Dendritic cell treated with granulocyte-macrophage colony-stimulating factor and Interleukin-4, amounts not matched to agents 40 ng/mL and 50 ng/mL, for 4 days (primary cell): ENCODE measurements around the gene SYPL1.
A peak's percentile ranks its signal among the peaks of the same experiment; 100 is the strongest.
"Not testable (repeated sequence)": the region's sequence is repeated elsewhere in the genome, so short reads cannot be mapped to it uniquely, and the experiment has no call there.

Experiments used
- H3K27ac Mint-ChIP-seq: one replicate; pipeline ENCODE4 v1.8.0; 2022; ENCODE audit warnings: mild to moderate bottlenecking, mixed read lengths
- H3K27me3 Mint-ChIP-seq: one replicate; pipeline ENCODE4 v1.8.0; 2022; ENCODE audit warnings: mild to moderate bottlenecking, mixed read lengths
- H3K36me3 Mint-ChIP-seq: one replicate; pipeline ENCODE4 v1.8.0; 2022; ENCODE audit warnings: low read depth, mixed read lengths
- H3K4me1 Mint-ChIP-seq: one replicate; pipeline ENCODE4 v1.8.0; 2022; ENCODE audit warnings: low read depth, mixed read lengths
- H3K4me3 Mint-ChIP-seq: one replicate; pipeline ENCODE4 v1.8.0; 2022; ENCODE audit warnings: mild to moderate bottlenecking, moderate library complexity, mixed read lengths
- H3K9me3 Mint-ChIP-seq: one replicate; pipeline ENCODE4 v1.8.0; 2022; ENCODE audit warnings: mixed read lengths
- intact Hi-C: fragments of 100-400 bp; cut with micrococcal nuclease; formaldehyde crosslinking; loops from one replicate; pipeline ENCODE4 v1.15.0; 2022

SYPL1 gene

GRCh38 chr7:106112118-106112971, at the start of gene SYPL1:
SYPL1 (minus strand) TSS chr7:106112312; CDS start chr7:106112208, 104 bp downstream.
- intact Hi-C loops = loop anchor here (10.0 kb wide), 1 partner anchor 48 kb away; no protein-coding TSS in a partner anchor
- Mint-ChIP-seq H3K4me3 (peak within 1 kb of the TSS; percentile 94), H3K9me3 (no peaks in the 10 kb centered on the region), H3K36me3 (peaks cover 14% of the 10 kb centered on the region), H3K4me1 (peaks cover 28% of the 10 kb centered on the region), H3K27me3 (no peaks in the 10 kb centered on the region), H3K27ac (peak within 1 kb of the TSS; percentile 89)

GRCh38 chr7:106155027-106155426, 42.9 kb upstream of the SYPL1 start:
- Mint-ChIP-seq H3K27me3 (peaks cover 78% of the 10 kb centered on the region), H3K4me3 (no peak overlapping the region), H3K4me1 (peaks cover 9% of the 10 kb centered on the region), H3K27ac (no peak overlapping the region), H3K36me3 (no peaks in the 10 kb centered on the region), H3K9me3 (no peaks in the 10 kb centered on the region)
- intact Hi-C loops = loop anchor here (10.0 kb wide), 1 partner anchor 390 kb away; no protein-coding TSS in a partner anchor

GRCh38 chr7:106153891-106154449, 41.9 kb upstream of the SYPL1 start:
- Mint-ChIP-seq H3K27ac (no peak overlapping the region), H3K36me3 (no peaks in the 10 kb centered on the region), H3K4me1 (peaks cover 9% of the 10 kb centered on the region), H3K9me3 (no peaks in the 10 kb centered on the region), H3K27me3 (peaks cover 69% of the 10 kb centered on the region), H3K4me3 (no peak overlapping the region)
- intact Hi-C loops = loop anchor here (1.0 to 10.0 kb wide), 2 partner anchors 97 to 389 kb away; no protein-coding TSS in a partner anchor

- peaks cover 66% of the 10 kb centered on the region for H3K27me3 Mint-ChIP-seq
- no peaks in the 10 kb centered on the region for H3K9me3 Mint-ChIP-seq
- peaks cover 9% of the 10 kb centered on the region for H3K4me1 Mint-ChIP-seq
- intact Hi-C loops = loop anchor here (10.0 kb wide), 1 partner anchor 387 kb away; no protein-coding TSS in a partner anchor
- no peaks in the 10 kb centered on the region for H3K36me3 Mint-ChIP-seq
- no peak overlapping the region for H3K4me3 Mint-ChIP-seq
- no peak overlapping the region for H3K27ac Mint-ChIP-seq
These were observed 40.2 kb upstream of the SYPL1 start for GRCh38 chr7:106152313-106152665.

- Mint-ChIP-seq H3K36me3 (no peaks in the 10 kb centered on the region), H3K4me3 (no peak overlapping the region), H3K27ac (no peak overlapping the region), H3K9me3 (no peaks in the 10 kb centered on the region), H3K27me3 (peaks cover 64% of the 10 kb centered on the region), H3K4me1 (peaks cover 9% of the 10 kb centered on the region)
- intact Hi-C loops = loop anchor here (10.0 kb wide), 1 partner anchor 387 kb away; no protein-coding TSS in a partner anchor
These were observed 39.6 kb upstream of the SYPL1 start for GRCh38 chr7:106151459-106152312.

GRCh38 chr7:106143711-106144337, 31.7 kb upstream of the SYPL1 start:
- intact Hi-C loops = no loop called here
- no peak overlapping the region for H3K4me3 Mint-ChIP-seq
- H3K36me3 Mint-ChIP-seq = no peaks in the 10 kb centered on the region
- no peaks in the 10 kb centered on the region for H3K4me1 Mint-ChIP-seq
- no peak overlapping the region for H3K27ac Mint-ChIP-seq
- no peaks in the 10 kb centered on the region for H3K9me3 Mint-ChIP-seq
- H3K27me3 Mint-ChIP-seq = peaks cover 35% of the 10 kb centered on the region

- no peaks in the 10 kb centered on the region for H3K4me1 Mint-ChIP-seq
- peaks cover 24% of the 10 kb centered on the region for H3K27me3 Mint-ChIP-seq
- no peak overlapping the region for H3K27ac Mint-ChIP-seq
- H3K9me3 Mint-ChIP-seq = no peaks in the 10 kb centered on the region
- no peaks in the 10 kb centered on the region for H3K36me3 Mint-ChIP-seq
- H3K4me3 Mint-ChIP-seq = no peak overlapping the region
- intact Hi-C loops = no loop called here
These were observed 30.0 kb upstream of the SYPL1 start for GRCh38 chr7:106142136-106142535.

- Mint-ChIP-seq H3K9me3 (no peaks in the 10 kb centered on the region), H3K4me1 (no peaks in the 10 kb centered on the region), H3K36me3 (no peaks in the 10 kb centered on the region), H3K27me3 (peaks cover 22% of the 10 kb centered on the region), H3K27ac (no peak overlapping the region), H3K4me3 (no peak overlapping the region)
- intact Hi-C loops = no loop called here
These were observed 28.5 kb upstream of the SYPL1 start for GRCh38 chr7:106140406-106141173.

GRCh38 chr7:106139265-106140251, 27.4 kb upstream of the SYPL1 start:
- no peaks in the 10 kb centered on the region for H3K36me3 Mint-ChIP-seq
- intact Hi-C loops = no loop called here
- H3K27me3 Mint-ChIP-seq = peaks cover 22% of the 10 kb centered on the region
- H3K9me3 Mint-ChIP-seq = no peaks in the 10 kb centered on the region
- H3K4me1 Mint-ChIP-seq = no peaks in the 10 kb centered on the region
- no peak overlapping the region for H3K27ac Mint-ChIP-seq
- H3K4me3 Mint-ChIP-seq = no peak overlapping the region

GRCh38 chr7:106138776-106139175, 26.7 kb upstream of the SYPL1 start:
- Mint-ChIP-seq H3K9me3 (no peaks in the 10 kb centered on the region), H3K4me1 (no peaks in the 10 kb centered on the region), H3K27ac (no peak overlapping the region), H3K27me3 (peaks cover 22% of the 10 kb centered on the region), H3K36me3 (no peaks in the 10 kb centered on the region), H3K4me3 (no peak overlapping the region)
- intact Hi-C loops = no loop called here

- H3K4me1 Mint-ChIP-seq, H3K4me3 Mint-ChIP-seq, H3K9me3 Mint-ChIP-seq, intact Hi-C loops, H3K36me3 Mint-ChIP-seq, H3K27ac Mint-ChIP-seq: not testable (repeated sequence)
- peaks cover 22% of the 10 kb centered on the region for H3K27me3 Mint-ChIP-seq
These were observed 26.1 kb upstream of the SYPL1 start for GRCh38 chr7:106138181-106138580.

GRCh38 chr7:106134241-106134640, 22.1 kb upstream of the SYPL1 start:
- no peak overlapping the region for H3K4me3 Mint-ChIP-seq
- H3K27ac Mint-ChIP-seq = no peak overlapping the region
- H3K4me1 Mint-ChIP-seq = no peaks in the 10 kb centered on the region
- no peaks in the 10 kb centered on the region for H3K9me3 Mint-ChIP-seq
- intact Hi-C loops = no loop called here
- no peaks in the 10 kb centered on the region for H3K36me3 Mint-ChIP-seq
- H3K27me3 Mint-ChIP-seq = peaks cover 18% of the 10 kb centered on the region
